ENCODE results near the gene NAGS. TPM values are rescaled to one million over a fixed set of nuclear protein-coding genes. Genes with fewer than 3 reads are reported as not detected.
"Not testable (repeated sequence)": the region's sequence is repeated elsewhere in the genome, so short reads cannot be mapped to it uniquely, and the experiment has no call there.

The NAGS gene
- total and polyA plus RNA-seq, 2 donors (not counting 1 experiment from before 2014, with no cell fraction given): 0.58 to 7.4 TPM

DNA sequence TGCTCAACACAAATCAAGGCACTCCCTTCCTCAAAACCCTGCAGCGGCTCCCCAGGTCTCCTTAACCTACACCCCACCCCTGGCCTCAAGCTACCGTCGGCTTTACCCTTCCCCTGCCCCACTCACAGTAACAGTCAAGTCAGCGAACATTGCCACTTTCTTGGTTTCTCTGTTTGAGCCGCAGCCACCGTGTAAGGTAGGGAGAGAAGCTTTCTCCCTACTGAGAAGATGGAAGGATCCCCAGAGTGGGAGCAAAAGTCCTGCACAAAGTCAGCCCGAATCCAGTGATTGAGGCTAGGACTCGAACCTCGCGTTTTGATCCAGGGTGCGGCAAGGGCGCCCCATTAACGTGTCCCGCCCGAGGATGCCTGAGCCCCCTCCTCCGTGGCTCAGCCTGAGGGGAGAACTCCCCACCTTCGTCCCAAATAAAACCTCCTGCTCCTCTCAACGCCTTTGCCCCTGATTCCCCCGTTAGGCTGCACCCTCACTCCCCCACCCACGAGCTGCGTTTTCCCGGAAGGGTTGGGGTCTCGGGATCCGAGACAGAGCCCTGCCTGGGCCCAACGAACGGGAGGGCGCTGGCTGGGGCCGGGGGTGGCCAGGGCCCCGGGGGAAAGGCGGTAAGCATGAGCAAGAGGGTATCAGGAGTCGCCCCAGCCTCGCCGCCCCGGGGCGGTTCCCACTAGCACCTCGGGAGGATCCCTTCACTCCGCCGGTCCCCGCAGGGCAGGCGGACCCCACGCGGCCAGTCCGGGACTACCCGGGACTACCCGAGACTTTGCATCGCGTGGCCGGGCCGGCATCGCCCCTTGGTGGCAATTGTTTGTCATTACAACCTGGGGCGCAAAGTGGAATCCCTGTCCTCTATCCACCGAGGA, 9.9 kb upstream of the NAGS start:
- H3K4me1 ChIP-seq (ENCODE audit: control insufficient read depth, extremely low read depth, insufficient read depth, low read length): no peaks in the 10 kb centered on the region
- peak overlapping the region; percentile 78 for H3K4me2 ChIP-seq (ENCODE audit: extremely low read depth, insufficient read depth, low read length)
- H4K20me1 ChIP-seq (ENCODE audit: control insufficient read depth, extremely low read depth, insufficient read depth, low read length): no peaks in the 10 kb centered on the region
- H3K9me3 ChIP-seq (ENCODE audit: control insufficient read depth, insufficient read depth, low read depth, low read length): no peaks in the 10 kb centered on the region
- no peak overlapping the region for H3K27ac ChIP-seq (ENCODE audit: insufficient read depth, low read length)
- peak overlapping the region; percentile 30 for H3K9ac ChIP-seq (ENCODE audit: insufficient read depth, low read length)
- no peak for TF ChIP-seq EZH2 (IDR thresholded peaks at IDR 0.05; ENCODE audit: low read length, missing control alignments)
- TF ChIP-seq, protein P1, sequence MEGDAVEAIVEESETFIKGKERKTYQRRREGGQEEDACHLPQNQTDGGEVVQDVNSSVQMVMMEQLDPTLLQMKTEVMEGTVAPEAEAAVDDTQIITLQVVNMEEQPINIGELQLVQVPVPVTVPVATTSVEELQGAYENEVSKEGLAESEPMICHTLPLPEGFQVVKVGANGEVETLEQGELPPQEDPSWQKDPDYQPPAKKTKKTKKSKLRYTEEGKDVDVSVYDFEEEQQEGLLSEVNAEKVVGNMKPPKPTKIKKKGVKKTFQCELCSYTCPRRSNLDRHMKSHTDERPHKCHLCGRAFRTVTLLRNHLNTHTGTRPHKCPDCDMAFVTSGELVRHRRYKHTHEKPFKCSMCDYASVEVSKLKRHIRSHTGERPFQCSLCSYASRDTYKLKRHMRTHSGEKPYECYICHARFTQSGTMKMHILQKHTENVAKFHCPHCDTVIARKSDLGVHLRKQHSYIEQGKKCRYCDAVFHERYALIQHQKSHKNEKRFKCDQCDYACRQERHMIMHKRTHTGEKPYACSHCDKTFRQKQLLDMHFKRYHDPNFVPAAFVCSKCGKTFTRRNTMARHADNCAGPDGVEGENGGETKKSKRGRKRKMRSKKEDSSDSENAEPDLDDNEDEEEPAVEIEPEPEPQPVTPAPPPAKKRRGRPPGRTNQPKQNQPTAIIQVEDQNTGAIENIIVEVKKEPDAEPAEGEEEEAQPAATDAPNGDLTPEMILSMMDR (conservative IDR thresholded peaks at IDR 0.05 in 1 of 2, IDR thresholded peaks at IDR 0.05 in 1 of 2; ENCODE audit: low read depth in 1 of 2, low read length in 2 of 2): peak; percentile 89 to 90
- H2AFZ ChIP-seq (ENCODE audit: low read length): peak overlapping the region; percentile 55
- H3K27me3 ChIP-seq (ENCODE audit: control insufficient read depth, insufficient read depth, low read length): peaks cover 3% of the 10 kb centered on the region
- DNase-seq (ENCODE audit: low read depth in 2 of 2): peak; percentile 33 to 63
- H3K79me2 ChIP-seq (ENCODE audit: control insufficient read depth, insufficient read depth, low read length): no peaks in the 10 kb centered on the region
- no peaks in the 10 kb centered on the region for H3K36me3 ChIP-seq (ENCODE audit: control insufficient read depth, insufficient read depth, low read length)
- H3K4me3 ChIP-seq (replicated peaks in 1 of 4; ENCODE audit: control extremely low read depth in 1 of 4, insufficient read depth in 1 of 4, low read depth in 3 of 4, low read length in 4 of 4): peak overlapping the region in 3 of 4 experiments; percentile 32 to 50 (median 38)

DNA sequence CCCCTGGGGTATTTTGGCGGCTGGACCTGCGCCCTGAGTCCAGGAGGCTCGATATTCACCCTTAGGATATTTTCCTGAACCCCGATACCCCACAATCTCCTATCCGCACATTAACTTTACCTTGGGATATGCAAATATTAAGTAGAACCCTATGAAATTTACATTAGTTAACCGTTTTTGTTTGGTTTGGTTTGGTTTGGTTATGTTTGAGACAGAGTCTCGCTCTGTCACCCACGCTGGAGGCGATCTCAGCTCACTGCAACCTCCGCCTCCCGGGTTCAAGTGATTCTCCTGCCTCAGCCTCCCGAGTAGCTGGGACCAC, 9.3 kb upstream of the NAGS start:
- H2AFZ ChIP-seq (ENCODE audit: low read length): no peak overlapping the region
- peak overlapping the region; percentile 78 for H3K4me2 ChIP-seq (ENCODE audit: extremely low read depth, insufficient read depth, low read length)
- no peaks in the 10 kb centered on the region for H3K36me3 ChIP-seq (ENCODE audit: control insufficient read depth, insufficient read depth, low read length)
- no peaks in the 10 kb centered on the region for H3K9me3 ChIP-seq (ENCODE audit: control insufficient read depth, insufficient read depth, low read depth, low read length)
- no peaks in the 10 kb centered on the region for H3K79me2 ChIP-seq (ENCODE audit: control insufficient read depth, insufficient read depth, low read length)
- H3K9ac ChIP-seq (ENCODE audit: insufficient read depth, low read length): no peak overlapping the region
- H3K4me1 ChIP-seq (ENCODE audit: control insufficient read depth, extremely low read depth, insufficient read depth, low read length): no peaks in the 10 kb centered on the region
- TF ChIP-seq EZH2 (IDR thresholded peaks at IDR 0.05; ENCODE audit: low read length, missing control alignments): no peak
- TF ChIP-seq, protein P1 (conservative IDR thresholded peaks at IDR 0.05 in 1 of 2, IDR thresholded peaks at IDR 0.05 in 1 of 2; ENCODE audit: low read depth in 1 of 2, low read length in 2 of 2): no peak
- peak overlapping the region in 3 of 4 experiments; percentile 32 to 50 (median 38) for H3K4me3 ChIP-seq (replicated peaks in 1 of 4; ENCODE audit: control extremely low read depth in 1 of 4, insufficient read depth in 1 of 4, low read depth in 3 of 4, low read length in 4 of 4)
- DNase-seq (ENCODE audit: low read depth in 2 of 2): no peak
- H3K27me3 ChIP-seq (ENCODE audit: control insufficient read depth, insufficient read depth, low read length): peaks cover 3% of the 10 kb centered on the region
- H3K27ac ChIP-seq (ENCODE audit: insufficient read depth, low read length): no peak overlapping the region
- H4K20me1 ChIP-seq (ENCODE audit: control insufficient read depth, extremely low read depth, insufficient read depth, low read length): no peaks in the 10 kb centered on the region

DNA sequence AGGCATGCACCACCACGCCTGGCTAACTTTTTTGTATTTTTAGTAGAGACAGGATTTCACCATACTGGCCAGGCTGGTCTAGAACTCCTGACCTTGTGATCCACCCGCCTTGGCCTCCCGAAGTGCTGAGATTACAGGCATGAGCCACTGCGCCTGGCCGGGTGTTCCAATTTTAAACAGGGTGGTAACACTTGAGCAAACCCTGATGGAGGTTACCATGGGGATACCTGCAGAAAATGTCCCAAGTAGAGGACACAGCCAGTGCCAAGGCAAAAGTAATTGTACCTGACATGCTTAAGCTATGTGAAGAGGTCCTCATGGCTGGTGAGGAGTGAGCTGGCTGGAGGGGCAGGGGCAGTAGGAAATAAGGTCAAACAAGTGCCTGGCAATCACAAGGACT, 7.2 kb upstream of the NAGS start:
- H3K4me3 ChIP-seq (replicated peaks in 1 of 4; ENCODE audit: control extremely low read depth in 1 of 4, insufficient read depth in 1 of 4, low read depth in 3 of 4, low read length in 4 of 4); H4K20me1 ChIP-seq (ENCODE audit: control insufficient read depth, extremely low read depth, insufficient read depth, low read length); H3K4me2 ChIP-seq (ENCODE audit: extremely low read depth, insufficient read depth, low read length); H3K9ac ChIP-seq (ENCODE audit: insufficient read depth, low read length); H3K36me3 ChIP-seq (ENCODE audit: control insufficient read depth, insufficient read depth, low read length); H3K4me1 ChIP-seq (ENCODE audit: control insufficient read depth, extremely low read depth, insufficient read depth, low read length); H3K27me3 ChIP-seq (ENCODE audit: control insufficient read depth, insufficient read depth, low read length); H3K27ac ChIP-seq (ENCODE audit: insufficient read depth, low read length); DNase-seq (ENCODE audit: low read depth in 2 of 2); H3K9me3 ChIP-seq (ENCODE audit: control insufficient read depth, insufficient read depth, low read depth, low read length); H2AFZ ChIP-seq (ENCODE audit: low read length); H3K79me2 ChIP-seq (ENCODE audit: control insufficient read depth, insufficient read depth, low read length): not testable (repeated sequence)
